Transverse colon (tissue), 4 donors: Measurements from ENCODE around the gene CFAP68. TPM values are rescaled to one million over a fixed set of nuclear protein-coding genes. Genes with fewer than 3 reads are reported as not detected.
"Not testable (repeated sequence)": the region's sequence is repeated elsewhere in the genome, so short reads cannot be mapped to it uniquely, and the experiment has no call there.

Experiments
- DNase-seq: peaks from one replicate; pipeline ENCODE4 v3.0.0-alpha.2; 2019
- H3K27ac ChIP-seq, 4 donors: fragments of 200-600 bp; sonication (generic); 2 replicates each; pipeline ENCODE4 v1.5.1; 2016 to 2018; ENCODE audit warnings: inconsistent platforms in 4 of 4
- H3K27me3 ChIP-seq: fragments of 200-600 bp; sonication (generic); 2 replicates; pipeline ENCODE4 v1.5.1; 2017; ENCODE audit warnings: inconsistent platforms
- H3K36me3 ChIP-seq, 4 donors: fragments of 200-600 bp; sonication (generic); 2 replicates each; pipeline ENCODE4 v1.5.1; 2017 to 2019; ENCODE audit warnings: inconsistent platforms in 4 of 4
- H3K4me1 ChIP-seq, 4 donors: fragments of 200-600 bp; sonication (generic); 2 replicates each; pipeline ENCODE4 v1.5.1; 2017 to 2020; ENCODE audit warnings: inconsistent platforms in 4 of 4
- H3K4me3 ChIP-seq, 4 donors: fragments of 200-600 bp; sonication (generic); 1 replicate in 1 of 4; 2 replicates in 3 of 4; pipeline versions ENCODE4 v1.5.1 to v1.6.1; 2017 to 2019; ENCODE audit warnings: inconsistent platforms in 4 of 4
- H3K9me3 ChIP-seq, 2 donors: fragments of 200-600 bp; sonication (generic); 2 replicates each; pipeline ENCODE4 v1.5.1; 2017 to 2019; ENCODE audit warnings: inconsistent platforms in 2 of 2
- EP300 ChIP-seq: sonication (generic); formaldehyde crosslinking; IDR thresholded peaks from one replicate; pipeline ENCODE4 v1.6.1; 2017; ENCODE audit warnings: antibody characterized with exemption, low read depth
- POLR2A ChIP-seq: fragments of 450-650 bp; IDR thresholded peaks from one replicate; pipeline ENCODE4 v1.6.1; 2016; ENCODE audit warnings: antibody characterized with exemption, mild to moderate bottlenecking, moderate library complexity
- POLR2AphosphoS5 ChIP-seq, 3 donors: sonication (generic); formaldehyde crosslinking; IDR thresholded peaks; one replicate each; pipeline ENCODE4 v1.6.1; 2016; ENCODE audit warnings: antibody characterized with exemption in 3 of 3
- WGBS, 2 donors: methylation state at CpG; one replicate each; pipeline ENCODE4 v1.1.5; 2018; ENCODE audit warnings: low coverage in 1 of 2; 5-methylcytosine and 5-hydroxymethylcytosine counted together
- in situ Hi-C, 4 donors: fragments of 200-750 bp; cut with MboI; loops; one replicate each; pipeline versions ENCODE4 v1.15.0 to v1.15.1; 2017; ENCODE audit warnings: low sequenced_read_pairs in 3 of 4, low pct_ligation_motif_present in 1 of 4, low pct_unique_long_range_greater_than_20kb in 1 of 4
- intact Hi-C: fragments of 100-400 bp; cut with DNase I; formaldehyde crosslinking; loops from one replicate; pipeline ENCODE4 v1.15.1; 2023; ENCODE audit warnings: low total_unique reads
- small RNA-seq, 4 donors: library from RNA; depleted of rRNA; stranded (forward); fragments of <200 nt; gene quantifications; one replicate each; pipeline ENCODE3, GENCODE V24; 2016
- total RNA-seq, 4 donors: library from RNA; depleted of rRNA; stranded (reverse); fragments of >200 nt; gene quantifications; one replicate each; pipeline ENCODE4 v1.1.0, GENCODE V29; 2016
- TF ChIP-seq, protein P1 (sequence below), 5 experiments: fragments of 200-600 bp in 3 of 5; fragments of 450-650 bp in 2 of 5; sonication (generic) in 3 of 5; IDR thresholded peaks; 1 replicate in 2 of 5; 2 replicates in 3 of 5; pipeline ENCODE4 v1.5.1; 2016 to 2017; ENCODE audit warnings: antibody characterized with exemption in 5 of 5, inconsistent platforms in 3 of 5, mild to moderate bottlenecking in 2 of 5, moderate library complexity in 1 of 5

Gene CFAP68
- total RNA-seq, 4 donors from 2014 or later = 0.20 to 19.8 (median 18.8) TPM; not detected in 1

DNA sequence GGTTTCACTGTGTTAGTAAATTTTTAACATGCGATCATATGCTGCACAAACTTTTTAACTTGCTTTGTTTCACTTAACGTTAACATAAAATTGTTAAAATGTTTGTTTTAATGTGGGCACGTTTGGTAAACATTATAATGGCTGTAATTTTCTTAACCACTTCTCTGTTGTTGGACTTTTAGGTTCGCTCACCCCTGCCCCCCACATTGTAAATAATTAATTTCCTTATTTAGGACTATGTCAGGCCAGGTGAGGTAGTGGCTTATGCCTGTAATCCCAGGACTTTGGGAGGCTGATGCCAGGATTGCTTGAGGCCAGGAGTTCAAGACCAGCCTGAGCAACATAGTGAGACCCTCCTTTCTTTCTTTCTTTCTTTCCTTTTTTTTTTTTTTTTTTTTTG lies 51.1 kb downstream of the CFAP68 start:
- Histone ChIP-seq H3K27me3 (no peaks in the 10 kb centered on the region), H3K4me3 (no peak overlapping the region), H3K4me1 (peaks cover 10 to 24% (median 15%) of the 10 kb centered on the region in 4 donors), H3K36me3 (no peaks in the 10 kb centered on the region), H3K9me3 (no peaks in the 10 kb centered on the region), H3K27ac (no peak overlapping the region)
- DNase-seq = no peak
- 54 to 55% methylated on average over 4 of the region's 4 CpGs for WGBS, 2 donors
- in situ Hi-C loops = loop anchor here in 1 of 4 donors (10.0 kb wide), 2 partner anchors 54 to 144 kb away; partner anchors contain the start of genes NKAPD1 and PIH1D2
- intact Hi-C loops = no loop called here
- TF ChIP-seq POLR2A (no peak), EP300 (no peak), POLR2AphosphoS5 (IDR thresholded peaks at IDR 0.05) (no peak)
- TF ChIP-seq, protein P1, sequence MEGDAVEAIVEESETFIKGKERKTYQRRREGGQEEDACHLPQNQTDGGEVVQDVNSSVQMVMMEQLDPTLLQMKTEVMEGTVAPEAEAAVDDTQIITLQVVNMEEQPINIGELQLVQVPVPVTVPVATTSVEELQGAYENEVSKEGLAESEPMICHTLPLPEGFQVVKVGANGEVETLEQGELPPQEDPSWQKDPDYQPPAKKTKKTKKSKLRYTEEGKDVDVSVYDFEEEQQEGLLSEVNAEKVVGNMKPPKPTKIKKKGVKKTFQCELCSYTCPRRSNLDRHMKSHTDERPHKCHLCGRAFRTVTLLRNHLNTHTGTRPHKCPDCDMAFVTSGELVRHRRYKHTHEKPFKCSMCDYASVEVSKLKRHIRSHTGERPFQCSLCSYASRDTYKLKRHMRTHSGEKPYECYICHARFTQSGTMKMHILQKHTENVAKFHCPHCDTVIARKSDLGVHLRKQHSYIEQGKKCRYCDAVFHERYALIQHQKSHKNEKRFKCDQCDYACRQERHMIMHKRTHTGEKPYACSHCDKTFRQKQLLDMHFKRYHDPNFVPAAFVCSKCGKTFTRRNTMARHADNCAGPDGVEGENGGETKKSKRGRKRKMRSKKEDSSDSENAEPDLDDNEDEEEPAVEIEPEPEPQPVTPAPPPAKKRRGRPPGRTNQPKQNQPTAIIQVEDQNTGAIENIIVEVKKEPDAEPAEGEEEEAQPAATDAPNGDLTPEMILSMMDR (IDR thresholded peaks at IDR 0.05) = no peak

DNA sequence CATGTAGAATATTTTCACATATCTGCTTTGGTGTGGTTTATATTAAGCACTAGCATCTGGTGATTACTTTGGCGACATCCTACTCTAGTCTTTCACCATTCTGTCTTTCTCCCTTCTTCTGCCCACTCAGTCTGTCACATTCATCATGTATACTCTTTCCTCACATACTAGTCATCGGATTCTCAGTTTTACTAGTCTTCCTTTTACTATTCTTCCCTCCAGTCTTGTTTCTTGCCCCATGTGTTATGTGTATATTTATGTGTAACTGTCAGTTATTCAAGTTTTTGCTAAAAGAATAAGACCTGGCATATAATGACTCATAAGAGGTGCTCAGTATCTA lies 53.2 kb downstream of the CFAP68 start:
- Histone ChIP-seq H3K27ac (no peak overlapping the region), H3K36me3 (no peaks in the 10 kb centered on the region), H3K4me1 (peaks cover 5 to 25% (median 19%) of the 10 kb centered on the region in 4 donors), H3K9me3 (no peaks in the 10 kb centered on the region), H3K4me3 (no peak overlapping the region), H3K27me3 (no peaks in the 10 kb centered on the region)
- in situ Hi-C loops = loop anchor here in 1 of 4 donors (10.0 kb wide), 2 partner anchors 52 to 142 kb away; partner anchors contain the start of genes NKAPD1 and PIH1D2
- 69 to 70% methylated on average over 2 of the region's 2 CpGs for WGBS, 2 donors
- no peak for DNase-seq
- TF ChIP-seq POLR2A = no peak
- no peak for TF ChIP-seq EP300
- TF ChIP-seq POLR2AphosphoS5 (IDR thresholded peaks at IDR 0.05) = no peak
- TF ChIP-seq, protein P1 (IDR thresholded peaks at IDR 0.05) = no peak
- intact Hi-C loops = no loop called here

DNA sequence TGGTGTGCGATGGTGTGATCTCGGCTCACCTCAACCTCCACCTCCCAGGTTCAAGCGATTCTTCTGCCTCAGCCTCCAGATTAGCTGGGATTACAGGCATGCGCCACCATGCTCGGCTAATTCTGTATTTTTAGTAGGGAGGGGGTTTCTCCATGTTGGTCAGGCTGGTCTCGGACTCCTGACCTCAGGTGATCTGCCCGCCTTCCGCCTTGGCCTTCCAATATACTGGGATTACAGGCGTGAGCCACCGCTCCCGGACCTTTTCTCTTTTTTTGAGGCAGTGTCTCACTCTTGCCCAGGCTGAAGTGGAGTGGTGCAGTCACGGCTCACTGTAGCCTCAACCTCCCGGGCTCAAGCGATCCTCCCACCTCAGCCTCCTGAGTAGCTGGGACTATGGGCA lies 53.8 kb downstream of the CFAP68 start:
- H3K27me3 ChIP-seq, intact Hi-C loops, H3K36me3 ChIP-seq, H3K4me3 ChIP-seq, H3K27ac ChIP-seq, DNase-seq, H3K9me3 ChIP-seq: not testable (repeated sequence)
- peaks cover 4 to 30% (median 22%) of the 10 kb centered on the region in 4 donors for H3K4me1 ChIP-seq
- WGBS, 2 donors = 96 to 100% methylated on average over 4 to 14 of the region's 14 CpGs
- in situ Hi-C loops = loop anchor here in 1 of 4 donors (10.0 kb wide), 2 partner anchors 52 to 142 kb away; partner anchors contain the start of genes NKAPD1 and PIH1D2

DNA sequence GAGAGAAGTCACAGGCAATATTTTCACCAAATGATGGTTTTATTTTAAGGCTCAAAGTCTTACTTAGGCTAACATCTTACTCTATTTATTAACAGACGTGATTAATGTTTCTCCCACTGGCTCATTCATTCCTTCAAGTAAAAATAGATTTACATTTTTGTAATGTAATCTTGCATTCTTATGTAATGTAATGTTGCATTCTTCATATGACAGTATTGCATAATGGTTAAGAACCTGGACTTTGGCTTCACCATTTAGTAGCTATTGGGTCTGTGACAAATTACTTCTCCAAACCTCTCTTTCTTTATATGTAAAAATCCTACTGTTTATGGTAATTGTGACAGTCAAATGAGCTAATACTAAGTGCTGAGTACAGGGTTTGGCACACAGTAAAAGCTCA lies 54.5 kb downstream of the CFAP68 start:
- Histone ChIP-seq H3K4me3 (no peak overlapping the region), H3K27me3 (no peaks in the 10 kb centered on the region), H3K36me3 (no peaks in the 10 kb centered on the region), H3K27ac (no peak overlapping the region), H3K9me3 (no peaks in the 10 kb centered on the region), H3K4me1 (peaks cover 10 to 37% (median 27%) of the 10 kb centered on the region in 4 donors)
- intact Hi-C loops (no loop called here), in situ Hi-C loops (loop anchor here in 1 of 4 donors (10.0 kb wide), 2 partner anchors 51 to 141 kb away; partner anchors contain the start of genes NKAPD1 and PIH1D2)
- WGBS, 2 donors = 78 to 80% methylated on average over 1 of the region's 1 CpG
- no peak for DNase-seq
- TF ChIP-seq POLR2A = no peak

DNA sequence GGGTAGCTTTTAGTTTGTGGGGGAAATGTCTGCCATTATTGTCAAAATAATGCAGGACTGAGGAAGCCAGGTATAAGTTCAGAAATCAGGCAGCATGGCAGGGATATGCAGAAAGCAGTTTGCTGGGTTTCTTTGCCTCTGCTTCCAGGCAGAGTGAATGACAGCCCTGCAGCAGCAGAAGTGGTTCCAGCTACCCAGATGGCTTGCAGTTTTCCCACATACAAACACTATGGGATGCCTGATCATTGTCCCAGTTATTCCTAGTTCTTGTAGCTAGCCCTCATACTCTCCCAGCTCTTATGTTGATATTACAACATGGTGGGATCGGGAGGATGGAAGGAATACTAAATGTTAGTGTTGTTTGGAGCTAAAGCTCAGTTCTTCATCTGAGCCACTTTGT lies 55.0 kb downstream of the CFAP68 start:
- Histone ChIP-seq H3K4me1 (peaks cover 10 to 41% (median 28%) of the 10 kb centered on the region in 4 donors), H3K9me3 (no peaks in the 10 kb centered on the region), H3K27ac (peak overlapping the region in 1 of 4 donors; percentile 90), H3K4me3 (no peak overlapping the region), H3K36me3 (no peaks in the 10 kb centered on the region), H3K27me3 (no peaks in the 10 kb centered on the region)
- WGBS, 2 donors = 86 to 96% methylated on average over 1 of the region's 1 CpG
- TF ChIP-seq POLR2A = no peak
- no peak for TF ChIP-seq POLR2AphosphoS5 (IDR thresholded peaks at IDR 0.05)
- TF ChIP-seq, protein P1 (IDR thresholded peaks at IDR 0.05) = no peak
- TF ChIP-seq EP300 = no peak
- in situ Hi-C loops = loop anchor here in 1 of 4 donors (10.0 kb wide), 2 partner anchors 50 to 140 kb away; partner anchors contain the start of genes NKAPD1 and PIH1D2
- DNase-seq = no peak
- intact Hi-C loops = no loop called here

Small RNAs within 50 kb of the gene (small RNA-seq; reads per million reads assigned to genes)
- 0 reads per million in 4 donors for gene C11orf52
- 0 reads per million in 4 donors for gene GNG5P3
- gene RNA5SP351 = 0 reads per million in 4 donors
- 0 to 5.5 (median 0.71) reads per million in 4 donors for gene RPL37AP8

Other genes with a start within 250 kb of the CFAP68 start
- gene PPP2R1B, start 113.2 kb upstream of the CFAP68 start, total RNA-seq = 10 to 100 TPM; 28.1 to 55.5 (median 41.5) TPM
- gene ALG9, start 8.0 kb upstream of the CFAP68 start, total RNA-seq = 10 to 100 TPM; 18.4 to 51.1 (median 35.0) TPM
- gene FDXACB1, start 376 bp upstream of the CFAP68 start, total RNA-seq = 1 to 10 TPM in 3 of 4 donors, not detected in 1; 1.4 to 3.4 (median 1.5) TPM
- 100 to 1,000 TPM in 1 of 4 donors, 10 to 100 TPM in 3; 38.0 to 112 (median 68.2) TPM for gene CRYAB, start 32.2 kb downstream of the CFAP68 start, total RNA-seq
- gene HSPB2, start 33.2 kb downstream of the CFAP68 start, total RNA-seq = 1 to 10 TPM in 1 of 4 donors, not detected in 3; 1.3 TPM
- 10 to 100 TPM in 1 of 4 donors, 1 to 10 TPM in 2, not detected in 1; 3.0 to 11.1 (median 9.1) TPM for gene C11orf52, start 39.4 kb downstream of the CFAP68 start, total RNA-seq
- 100 to 1,000 TPM in 1 of 4 donors, 10 to 100 TPM in 3; 21.8 to 115 (median 35.0) TPM for gene DIXDC1, start 57.8 kb downstream of the CFAP68 start, total RNA-seq
- gene DLAT, start 145.9 kb downstream of the CFAP68 start, total RNA-seq = 10 to 100 TPM; 20.2 to 40.3 (median 23.8) TPM
- 100 to 1,000 TPM in 1 of 4 donors, 1 to 10 TPM in 1, under 1 TPM in 1, not detected in 1; 0.68 to 372 (median 1.6) TPM for gene PIH1D2, start 194.5 kb downstream of the CFAP68 start, total RNA-seq
- gene NKAPD1, start 194.8 kb downstream of the CFAP68 start, total RNA-seq = 10 to 100 TPM in 2 of 4 donors, 1 to 10 TPM in 2; 3.0 to 24.0 (median 8.7) TPM
- gene TIMM8B, start 207.2 kb downstream of the CFAP68 start, total RNA-seq = 10 to 100 TPM; 26.2 to 58.9 (median 40.6) TPM
- gene SDHD, start 207.3 kb downstream of the CFAP68 start, total RNA-seq = 100 to 1,000 TPM in 3 of 4 donors, 10 to 100 TPM in 1; 30.3 to 268 (median 145) TPM